T-helper 2 cell treated with Interferon-gamma antibody and Interleukin-4, amounts not matched to agents 100 ng/mL and 5 ng/mL, for 36 hours (primary cell): ENCODE measurements around the gene GPX1. TPM values are rescaled to one million over a fixed set of nuclear protein-coding genes. Genes with fewer than 3 reads are reported as not detected.

Source experiments
- intact Hi-C: fragments of 100-400 bp; cut with micrococcal nuclease; formaldehyde crosslinking; loops from one replicate; pipeline ENCODE4 v1.15.1; 2023
- total RNA-seq: library from RNA; stranded (reverse); gene quantifications from 2 replicates; pipeline ENCODE4 v1.2.3, GENCODE V29; 2022

The GPX1 gene
- total RNA-seq, 1 donor from 2014 or later: 118 TPM

GRCh38 chr3:49316696-49317457 is 41.3 kb downstream of the GPX1 start:
- intact Hi-C loops: no loop called here

- intact Hi-C loops: no loop called here
These were observed 44.1 kb downstream of the GPX1 start for GRCh38 chr3:49313896-49314688.

- intact Hi-C loops: no loop called here
These were observed 46.9 kb downstream of the GPX1 start for GRCh38 chr3:49311283-49311682.

GRCh38 chr3:49310677-49311076 is 47.5 kb downstream of the GPX1 start:
- intact Hi-C loops: no loop called here

Other genes starting within 250 kb of the GPX1 start
- 61.2 and 63.5 TPM in 2 replicates for gene USP19, start 237.5 kb downstream of the GPX1 start, total RNA-seq
- not detected in 2 replicates for gene LAMB2, start 225.3 kb downstream of the GPX1 start, total RNA-seq
- 23.4 and 24.0 TPM in 2 replicates for gene CCDC71, start 192.0 kb downstream of the GPX1 start, total RNA-seq
- 0.66 and 1.1 TPM in 2 replicates for gene KLHDC8B, start 186.8 kb downstream of the GPX1 start, total RNA-seq
- 11.6 and 12.7 TPM in 2 replicates for gene C3orf62, start 81.1 kb downstream of the GPX1 start, total RNA-seq
- 84.2 and 87.9 TPM in 2 replicates for gene USP4, start 18.3 kb downstream of the GPX1 start, total RNA-seq
- gene RHOA, start 53.6 kb upstream of the GPX1 start, total RNA-seq: 450 and 466 TPM in 2 replicates
- gene TCTA, start 54.1 kb upstream of the GPX1 start, total RNA-seq: 24.6 and 26.6 TPM in 2 replicates
- gene AMT, start 64.1 kb upstream of the GPX1 start, total RNA-seq: 4.8 and 5.1 TPM in 2 replicates
- 21.1 and 21.6 TPM in 2 replicates for gene NICN1, start 71.0 kb upstream of the GPX1 start, total RNA-seq
- gene DAG1, start 111.9 kb upstream of the GPX1 start, total RNA-seq: 19.5 and 19.6 TPM in 2 replicates
- 0.07 TPM in 2 replicates for gene BSN, start 196.1 kb upstream of the GPX1 start, total RNA-seq